SU-DHL-6 (cell line): ENCODE results near the gene PPM1H.

Experiments used
- H2AFZ ChIP-seq: fragments of 200-600 bp; sonication (generic); 2 replicates; pipeline ENCODE4 v1.6.1; 2014; ENCODE audit warnings: low read depth, mild to moderate bottlenecking, moderate library complexity, mixed read lengths, antibody characterized with exemption, low read length; ENCODE audit not compliant: severe bottlenecking
- H3F3A ChIP-seq: fragments of 200-600 bp; shearing (Covaris generic); 2 replicates; pipeline ENCODE4 v1.6.0; 2016; ENCODE audit warnings: antibody characterized with exemption, mild to moderate bottlenecking; ENCODE audit not compliant: insufficient read depth
- H3K27ac ChIP-seq: fragments of 200-600 bp; sonication (generic); 2 replicates; pipeline ENCODE4 v1.5.1; 2016; ENCODE audit warnings: low read depth, mild to moderate bottlenecking, low read length, moderate library complexity, mixed read lengths
- H3K27me3 ChIP-seq: fragments of 200-600 bp; sonication (generic), shearing (Covaris generic); 2 replicates; pipeline ENCODE4 v1.6.0; 2014; ENCODE audit warnings: mild to moderate bottlenecking, low read length
- H3K36me3 ChIP-seq: fragments of 200-600 bp; sonication (generic); 2 replicates; pipeline ENCODE4 v1.6.1; 2014; ENCODE audit warnings: mild to moderate bottlenecking, low read length, mixed read lengths
- H3K4me2 ChIP-seq: fragments of 300-600, 200-600 bp; shearing (Covaris generic), sonication (generic); 2 replicates; pipeline ENCODE4 v1.6.0; 2014; ENCODE audit warnings: low read length, low read depth, mild to moderate bottlenecking; ENCODE audit not compliant: poor library complexity, severe bottlenecking
- H3K4me3 ChIP-seq: fragments of 200-600 bp; sonication (generic); 2 replicates; pipeline ENCODE4 v1.5.1; 2014; ENCODE audit warnings: antibody characterized with exemption, low read length, mild to moderate bottlenecking, mixed read lengths; ENCODE audit not compliant: insufficient read depth, poor library complexity, severe bottlenecking
- H3K79me2 ChIP-seq: fragments of 200-600 bp; sonication (generic); 2 replicates; pipeline ENCODE4 v1.6.1; 2014; ENCODE audit warnings: mild to moderate bottlenecking, low read length, moderate library complexity; ENCODE audit not compliant: insufficient read depth
- H3K9ac ChIP-seq: fragments of 200-600 bp; sonication (generic); 2 replicates; pipeline ENCODE4 v1.7.0; 2014; ENCODE audit warnings: mild to moderate bottlenecking, low read length
- H3K9me2 ChIP-seq: fragments of 200-600 bp; sonication (generic); replicated peaks from 2 replicates; pipeline ENCODE4 v1.6.1; 2014; ENCODE audit warnings: low read length; ENCODE audit not compliant: insufficient read depth
- H3K9me3 ChIP-seq: fragments of 200-600 bp; sonication (generic); 2 replicates; pipeline ENCODE4 v1.6.1; 2014; ENCODE audit warnings: low read length, mixed read lengths; ENCODE audit not compliant: insufficient read depth
- H4K20me1 ChIP-seq: fragments of 200-600 bp; sonication (generic); 2 replicates; pipeline ENCODE4 v1.6.1; 2014; ENCODE audit warnings: low read depth, mild to moderate bottlenecking, antibody characterized with exemption, low read length, moderate library complexity, mixed read lengths
- EZH2phosphoT487 ChIP-seq: fragments of 200-600 bp; sonication (generic), shearing (Covaris generic); conservative IDR thresholded peaks from 2 replicates; pipeline ENCODE4 v1.6.1; 2018; ENCODE audit warnings: mild to moderate bottlenecking, antibody characterized with exemption, low read length, moderate library complexity, mixed read lengths
- TF ChIP-seq, protein P1 (sequence below): fragments of 200-600 bp; sonication (generic); IDR thresholded peaks from one replicate; pipeline ENCODE4 v1.5.1; 2017; ENCODE audit warnings: antibody characterized with exemption, mild to moderate bottlenecking, low read length, moderate library complexity; ENCODE audit not compliant: insufficient read depth, poor library complexity, severe bottlenecking

PPM1H gene

DNA sequence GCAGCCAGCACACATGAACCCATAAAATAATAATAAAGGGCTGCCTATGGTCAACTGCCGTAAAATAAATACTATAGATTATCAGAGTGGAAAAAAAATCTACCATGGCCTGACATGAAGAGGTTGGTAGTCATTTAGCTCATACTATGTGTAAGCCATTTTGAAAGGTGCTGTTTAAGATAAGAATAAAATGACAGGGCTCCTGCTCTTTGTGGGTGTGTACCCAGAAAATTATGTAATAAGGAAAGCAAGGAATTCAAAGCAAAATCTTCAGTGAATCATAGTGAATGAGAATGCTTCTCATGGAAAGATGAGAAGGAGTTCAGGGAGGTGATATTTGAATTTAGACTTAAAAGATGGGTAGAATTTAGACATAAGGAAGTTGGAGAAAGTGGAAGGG is 42.9 kb upstream of the PPM1H start:
- H3K9ac ChIP-seq = no peak overlapping the region
- H3K4me2 ChIP-seq = no peak overlapping the region
- no peaks in the 10 kb centered on the region for H3K9me3 ChIP-seq
- H3F3A ChIP-seq = no peaks in the 10 kb centered on the region
- no peaks in the 10 kb centered on the region for H3K36me3 ChIP-seq
- no peak overlapping the region for H3K27ac ChIP-seq
- no peaks in the 10 kb centered on the region for H3K9me2 ChIP-seq
- H4K20me1 ChIP-seq = no peaks in the 10 kb centered on the region
- no peaks in the 10 kb centered on the region for H3K27me3 ChIP-seq
- H2AFZ ChIP-seq = no peak overlapping the region
- no peaks in the 10 kb centered on the region for H3K79me2 ChIP-seq
- H3K4me3 ChIP-seq = no peak overlapping the region
- TF ChIP-seq EZH2phosphoT487 = no peak
- TF ChIP-seq, protein P1, sequence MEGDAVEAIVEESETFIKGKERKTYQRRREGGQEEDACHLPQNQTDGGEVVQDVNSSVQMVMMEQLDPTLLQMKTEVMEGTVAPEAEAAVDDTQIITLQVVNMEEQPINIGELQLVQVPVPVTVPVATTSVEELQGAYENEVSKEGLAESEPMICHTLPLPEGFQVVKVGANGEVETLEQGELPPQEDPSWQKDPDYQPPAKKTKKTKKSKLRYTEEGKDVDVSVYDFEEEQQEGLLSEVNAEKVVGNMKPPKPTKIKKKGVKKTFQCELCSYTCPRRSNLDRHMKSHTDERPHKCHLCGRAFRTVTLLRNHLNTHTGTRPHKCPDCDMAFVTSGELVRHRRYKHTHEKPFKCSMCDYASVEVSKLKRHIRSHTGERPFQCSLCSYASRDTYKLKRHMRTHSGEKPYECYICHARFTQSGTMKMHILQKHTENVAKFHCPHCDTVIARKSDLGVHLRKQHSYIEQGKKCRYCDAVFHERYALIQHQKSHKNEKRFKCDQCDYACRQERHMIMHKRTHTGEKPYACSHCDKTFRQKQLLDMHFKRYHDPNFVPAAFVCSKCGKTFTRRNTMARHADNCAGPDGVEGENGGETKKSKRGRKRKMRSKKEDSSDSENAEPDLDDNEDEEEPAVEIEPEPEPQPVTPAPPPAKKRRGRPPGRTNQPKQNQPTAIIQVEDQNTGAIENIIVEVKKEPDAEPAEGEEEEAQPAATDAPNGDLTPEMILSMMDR = no peak

DNA sequence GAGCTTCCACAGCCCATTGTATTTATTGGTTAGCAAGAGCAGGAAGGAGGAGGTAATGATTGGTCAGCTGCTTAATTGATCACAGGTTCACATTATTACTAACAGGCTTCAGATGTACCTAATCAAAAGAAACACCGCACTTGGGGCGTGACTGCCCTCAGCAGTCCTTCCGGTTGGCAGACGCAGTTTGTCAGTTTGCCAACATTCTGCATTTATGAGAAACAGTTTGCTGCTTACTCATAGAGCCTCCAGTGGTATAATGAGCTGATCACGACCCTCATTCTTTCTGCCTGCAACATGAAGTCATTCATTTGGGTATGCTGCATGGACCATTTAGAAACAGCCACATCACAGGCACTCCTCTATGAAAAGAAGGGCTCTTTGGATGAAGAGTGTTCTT is 42.5 kb upstream of the PPM1H start:
- H3K4me3 ChIP-seq = no peak overlapping the region
- H3K79me2 ChIP-seq = no peaks in the 10 kb centered on the region
- no peaks in the 10 kb centered on the region for H4K20me1 ChIP-seq
- TF ChIP-seq EZH2phosphoT487 = no peak
- TF ChIP-seq, protein P1 = no peak
- no peak overlapping the region for H2AFZ ChIP-seq
- H3K27me3 ChIP-seq = no peaks in the 10 kb centered on the region
- H3K4me2 ChIP-seq = no peak overlapping the region
- H3K27ac ChIP-seq = no peak overlapping the region
- H3K9me3 ChIP-seq = no peaks in the 10 kb centered on the region
- no peak overlapping the region for H3K9ac ChIP-seq
- no peaks in the 10 kb centered on the region for H3K9me2 ChIP-seq
- no peaks in the 10 kb centered on the region for H3K36me3 ChIP-seq
- H3F3A ChIP-seq = no peaks in the 10 kb centered on the region

- Histone ChIP-seq H3K79me2 (no peaks in the 10 kb centered on the region), H4K20me1 (no peaks in the 10 kb centered on the region), H3K27ac (no peak overlapping the region), H3K9ac (no peak overlapping the region), H3K4me2 (no peak overlapping the region), H2AFZ (no peak overlapping the region), H3K4me3 (no peak overlapping the region), H3K9me3 (no peaks in the 10 kb centered on the region), H3K36me3 (no peaks in the 10 kb centered on the region), H3F3A (no peaks in the 10 kb centered on the region), H3K9me2 (no peaks in the 10 kb centered on the region), H3K27me3 (no peaks in the 10 kb centered on the region)
- TF ChIP-seq, protein P1 = no peak
- TF ChIP-seq EZH2phosphoT487 = no peak
Observed at GRCh38 chr12:62976110-62976662, 41.2 kb upstream of the PPM1H start.
